ENCODE measurements around the gene TINAGL1.

Gene TINAGL1

DNA sequence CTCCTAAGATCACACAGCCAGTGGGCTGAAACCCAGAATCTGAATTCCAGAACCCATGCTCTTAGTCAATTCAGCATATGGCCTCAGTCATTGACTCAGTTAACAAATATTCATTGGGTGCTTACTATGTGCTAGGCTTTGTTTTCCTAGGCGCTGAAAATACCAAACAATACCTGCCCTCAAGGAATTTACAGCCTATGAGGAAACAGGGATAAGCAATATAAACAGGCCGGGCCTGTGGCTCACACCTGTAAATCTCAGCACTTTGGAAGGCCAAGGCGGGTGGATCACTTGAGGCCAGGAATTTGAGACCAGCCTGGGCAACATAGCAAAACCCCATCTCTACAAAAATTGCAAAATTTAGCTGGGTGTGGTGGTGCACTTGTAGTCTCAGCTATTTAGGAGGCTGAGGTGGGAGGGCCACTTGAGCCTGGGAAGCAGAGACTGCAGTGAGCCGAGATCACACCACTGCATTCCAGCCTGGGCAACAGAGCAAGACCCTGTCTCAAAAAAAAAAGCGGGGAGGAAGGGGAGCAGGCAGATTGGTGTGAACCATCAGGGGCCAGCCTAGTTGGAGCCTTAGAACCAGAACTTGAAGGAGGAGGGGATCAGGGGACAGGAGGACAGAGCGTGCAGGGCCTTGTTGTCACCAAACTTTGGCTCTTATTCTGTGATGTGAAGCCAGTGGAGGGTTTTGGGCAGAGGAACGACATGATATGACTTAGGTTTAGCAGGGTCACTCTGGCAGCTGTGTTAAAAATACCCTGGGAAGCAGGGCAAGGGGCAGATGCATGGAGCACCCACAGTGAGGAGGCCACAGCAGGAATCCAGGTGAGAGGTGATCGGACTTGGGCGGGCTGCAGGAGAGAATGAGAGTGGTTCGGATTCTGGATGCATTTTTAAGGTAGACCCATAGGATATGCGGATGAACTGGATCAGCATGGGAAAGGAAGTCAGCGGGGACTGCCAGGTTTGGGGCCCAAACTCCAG is 5.8 kb downstream of the TINAGL1 start:
- ChIA-PET CTCF (interaction anchor here (1.0 kb wide), 1 partner anchor 183 kb away, joined by 4 read pairs; no protein-coding TSS in a partner anchor), POLR2A (ENCODE audit: low non-redundant PET) (no interaction called here)
- peak overlapping the region; percentile 46 for H3K27ac ChIP-seq
- no peak for DNase-seq (ENCODE audit: low spot score)
- TF ChIP-seq, protein P1, sequence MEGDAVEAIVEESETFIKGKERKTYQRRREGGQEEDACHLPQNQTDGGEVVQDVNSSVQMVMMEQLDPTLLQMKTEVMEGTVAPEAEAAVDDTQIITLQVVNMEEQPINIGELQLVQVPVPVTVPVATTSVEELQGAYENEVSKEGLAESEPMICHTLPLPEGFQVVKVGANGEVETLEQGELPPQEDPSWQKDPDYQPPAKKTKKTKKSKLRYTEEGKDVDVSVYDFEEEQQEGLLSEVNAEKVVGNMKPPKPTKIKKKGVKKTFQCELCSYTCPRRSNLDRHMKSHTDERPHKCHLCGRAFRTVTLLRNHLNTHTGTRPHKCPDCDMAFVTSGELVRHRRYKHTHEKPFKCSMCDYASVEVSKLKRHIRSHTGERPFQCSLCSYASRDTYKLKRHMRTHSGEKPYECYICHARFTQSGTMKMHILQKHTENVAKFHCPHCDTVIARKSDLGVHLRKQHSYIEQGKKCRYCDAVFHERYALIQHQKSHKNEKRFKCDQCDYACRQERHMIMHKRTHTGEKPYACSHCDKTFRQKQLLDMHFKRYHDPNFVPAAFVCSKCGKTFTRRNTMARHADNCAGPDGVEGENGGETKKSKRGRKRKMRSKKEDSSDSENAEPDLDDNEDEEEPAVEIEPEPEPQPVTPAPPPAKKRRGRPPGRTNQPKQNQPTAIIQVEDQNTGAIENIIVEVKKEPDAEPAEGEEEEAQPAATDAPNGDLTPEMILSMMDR (conservative IDR thresholded peaks at IDR 0.05; ENCODE audit: low read depth) = no peak

DNA sequence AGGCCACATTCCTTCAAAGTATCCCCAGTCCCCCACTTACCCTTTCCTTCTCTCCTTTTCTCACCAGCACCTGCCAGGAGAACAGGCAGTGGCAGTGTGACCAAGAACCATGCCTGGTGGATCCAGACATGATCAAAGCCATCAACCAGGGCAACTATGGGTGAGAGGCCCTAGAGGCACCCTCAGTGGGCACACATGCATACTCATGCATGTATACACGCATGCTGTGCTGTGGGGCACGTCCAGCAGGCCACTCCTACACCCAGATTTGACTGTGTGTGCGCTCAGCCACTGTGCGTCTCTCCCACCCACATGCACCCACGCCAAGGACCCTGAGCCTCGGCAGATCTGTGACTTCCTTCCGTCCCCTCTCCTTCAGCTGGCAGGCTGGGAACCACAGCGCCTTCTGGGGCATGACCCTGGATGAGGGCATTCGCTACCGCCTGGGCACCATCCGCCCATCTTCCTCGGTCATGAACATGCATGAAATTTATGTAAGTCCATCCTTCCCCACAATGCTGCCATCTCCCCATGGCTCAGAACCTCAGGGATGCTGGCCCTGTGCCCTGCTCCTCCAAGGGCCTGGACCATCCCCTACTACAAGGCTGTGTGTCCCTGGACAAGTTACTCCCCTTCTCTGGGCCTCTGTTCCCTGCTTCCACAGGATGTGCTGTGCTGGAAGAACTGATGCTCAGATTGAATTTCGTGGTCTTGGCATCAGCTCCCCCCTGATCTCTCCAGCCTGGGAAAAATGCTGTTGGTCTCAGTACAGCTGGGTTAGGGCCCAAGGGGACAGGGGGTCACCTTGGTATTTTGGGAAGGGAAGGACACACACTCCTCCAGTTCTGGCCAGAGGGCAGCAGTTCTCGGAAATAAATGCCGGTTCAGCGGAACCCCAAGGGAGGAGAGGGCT is 7.0 kb downstream of the TINAGL1 start:
- no peak for DNase-seq (ENCODE audit: low spot score)
- ChIA-PET CTCF (interaction anchor here (1.0 kb wide), 1 partner anchor 10 kb away, joined by 5 read pairs; no protein-coding TSS in a partner anchor), POLR2A (ENCODE audit: low non-redundant PET) (no interaction called here)
- H3K27ac ChIP-seq = peak overlapping the region; percentile 46
- TF ChIP-seq, protein P1 (conservative IDR thresholded peaks at IDR 0.05; ENCODE audit: low read depth) = no peak

DNA sequence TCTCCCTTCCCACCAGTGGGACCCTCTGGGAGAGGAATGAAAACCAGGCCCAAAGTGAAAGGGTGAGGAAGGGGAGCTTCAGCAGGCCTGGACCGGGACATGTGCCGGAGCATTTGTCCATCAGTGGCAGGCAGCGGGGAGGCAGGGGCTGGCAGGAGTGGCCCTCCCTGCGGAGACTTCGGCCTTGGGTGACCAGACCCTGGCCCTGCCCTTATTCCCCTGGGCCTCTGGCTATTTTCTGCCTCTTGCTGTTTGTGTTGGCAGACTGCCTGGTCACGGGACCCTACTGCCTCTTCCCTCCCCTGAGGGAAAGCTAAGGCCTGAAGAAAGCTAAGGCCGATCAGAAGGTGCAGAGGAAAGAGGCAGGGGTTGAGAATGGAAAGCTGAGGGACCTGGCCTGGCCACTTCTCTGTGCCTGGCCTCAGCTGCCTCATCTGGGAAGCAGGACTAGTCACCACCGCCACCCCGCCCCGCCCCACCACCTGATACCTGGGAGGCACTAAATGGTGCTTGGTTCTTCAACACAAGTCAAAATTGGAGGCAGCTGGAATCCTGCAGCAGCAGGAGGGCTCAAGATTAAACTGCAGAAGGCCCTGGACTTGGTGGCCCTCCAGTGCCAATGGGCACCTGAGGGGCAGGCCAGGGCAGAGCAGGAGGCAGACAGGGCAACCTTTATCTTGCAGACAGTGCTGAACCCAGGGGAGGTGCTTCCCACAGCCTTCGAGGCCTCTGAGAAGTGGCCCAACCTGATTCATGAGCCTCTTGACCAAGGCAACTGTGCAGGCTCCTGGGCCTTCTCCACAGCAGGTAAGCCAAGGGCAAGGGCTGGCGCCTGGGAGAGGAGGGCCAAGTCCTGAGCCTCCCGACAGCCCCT is 7.9 kb downstream of the TINAGL1 start:
- peak overlapping the region; percentile 46 for H3K27ac ChIP-seq
- POLR2A ChIA-PET (ENCODE audit: low non-redundant PET) = interaction anchor here (0.7 kb wide), 1 partner anchor 42 kb away, joined by 5 read pairs; no protein-coding TSS in a partner anchor
- DNase-seq (ENCODE audit: low spot score) = no peak
- TF ChIP-seq, protein P1 (conservative IDR thresholded peaks at IDR 0.05; ENCODE audit: low read depth) = no peak
- CTCF ChIA-PET = interaction anchor here (0.6 to 1.0 kb wide), 2 partner anchors 9 to 10 kb away, joined by 3 to 5 read pairs; no protein-coding TSS in a partner anchor

DNA sequence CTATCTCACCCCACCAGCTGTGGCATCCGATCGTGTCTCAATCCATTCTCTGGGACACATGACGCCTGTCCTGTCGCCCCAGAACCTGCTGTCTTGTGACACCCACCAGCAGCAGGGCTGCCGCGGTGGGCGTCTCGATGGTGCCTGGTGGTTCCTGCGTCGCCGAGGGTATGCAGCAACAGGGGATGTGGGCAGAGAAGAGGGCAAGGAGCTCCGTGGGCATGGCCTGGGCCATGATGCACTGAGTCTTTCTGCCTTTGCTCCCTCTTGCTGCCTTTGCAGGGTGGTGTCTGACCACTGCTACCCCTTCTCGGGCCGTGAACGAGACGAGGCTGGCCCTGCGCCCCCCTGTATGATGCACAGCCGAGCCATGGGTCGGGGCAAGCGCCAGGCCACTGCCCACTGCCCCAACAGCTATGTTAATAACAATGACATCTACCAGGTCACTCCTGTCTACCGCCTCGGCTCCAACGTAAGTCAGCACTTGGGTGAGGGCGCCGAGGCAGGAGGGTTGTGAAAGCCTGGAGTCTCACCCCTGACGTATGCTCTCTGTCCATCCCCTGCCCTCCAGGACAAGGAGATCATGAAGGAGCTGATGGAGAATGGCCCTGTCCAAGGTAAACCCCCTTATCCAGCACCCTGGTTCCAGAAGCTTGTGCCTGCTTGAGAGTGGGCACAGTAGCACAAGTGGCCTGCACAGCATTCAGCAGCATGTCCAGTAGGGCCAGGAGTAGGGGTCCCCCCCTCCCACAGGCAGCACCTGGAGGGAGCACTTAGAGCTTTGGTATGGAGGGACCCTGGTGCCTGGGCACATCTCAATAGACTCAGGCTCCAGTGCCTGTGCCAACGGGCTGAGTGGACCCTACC is 8.8 kb downstream of the TINAGL1 start:
- H3K27ac ChIP-seq = peak overlapping the region; percentile 46
- TF ChIP-seq, protein P1 (conservative IDR thresholded peaks at IDR 0.05; ENCODE audit: low read depth) = no peak
- ChIA-PET CTCF (interaction anchor here (1.0 kb wide), 1 partner anchor 8 kb away, joined by 5 read pairs; no protein-coding TSS in a partner anchor), POLR2A (ENCODE audit: low non-redundant PET) (no interaction called here)
- DNase-seq (ENCODE audit: low spot score) = no peak

DNA sequence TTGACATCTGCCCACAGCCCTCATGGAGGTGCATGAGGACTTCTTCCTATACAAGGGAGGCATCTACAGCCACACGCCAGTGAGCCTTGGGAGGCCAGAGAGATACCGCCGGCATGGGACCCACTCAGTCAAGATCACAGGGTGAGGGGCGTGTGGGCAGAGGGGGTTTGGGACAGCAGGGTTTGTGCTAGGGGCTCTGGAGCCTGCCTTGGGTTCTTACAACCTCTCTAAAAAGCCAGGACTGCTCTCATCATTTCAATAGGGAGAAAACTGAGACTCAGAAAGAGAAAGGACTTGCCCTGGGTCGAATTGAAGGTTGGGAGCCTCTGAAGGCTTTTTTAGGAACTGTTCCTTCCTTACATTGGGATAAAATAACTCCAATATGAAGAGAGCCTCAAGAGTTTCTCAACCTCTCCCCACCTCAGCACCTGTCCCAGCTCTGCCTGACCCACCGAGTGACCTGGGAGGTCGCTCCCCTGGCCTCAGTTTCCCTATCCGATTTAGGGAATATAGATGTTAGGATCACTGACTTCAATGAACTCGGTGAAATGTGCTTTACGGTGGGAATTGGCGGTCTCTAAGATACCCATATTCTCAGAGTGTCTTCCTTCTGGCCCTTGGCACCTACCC is 9.5 kb downstream of the TINAGL1 start:
- DNase-seq (ENCODE audit: low spot score) = no peak
- ChIA-PET CTCF (no interaction called here), POLR2A (ENCODE audit: low non-redundant PET) (no interaction called here)
- H3K27ac ChIP-seq = peak overlapping the region; percentile 46
- TF ChIP-seq, protein P1 (conservative IDR thresholded peaks at IDR 0.05; ENCODE audit: low read depth) = no peak

All from RWPE1 (cell line).